NCI-H146 treated with DMSO at 0.1 percent for 48 hours (cell line): Measurements from ENCODE around the gene CAMK2B.

Experiments used
- DNase-seq: peaks from one replicate; lab custom pipeline; 2025; ENCODE audit not compliant: unreplicated experiment; lab: John Stamatoyannopoulos, UW

Gene CAMK2B

GRCh38 chr7:44258423-44258760, 67.0 kb downstream of the CAMK2B start:
- DNase-seq, result no peak

GRCh38 chr7:44257618-44258422, 67.6 kb downstream of the CAMK2B start:
- no peak for DNase-seq

- no peak for DNase-seq
Measured at GRCh38 chr7:44257213-44257612, 68.2 kb downstream of the CAMK2B start.

GRCh38 chr7:44256459-44256858, 68.9 kb downstream of the CAMK2B start:
- no peak for DNase-seq

GRCh38 chr7:44251881-44252280, 73.5 kb downstream of the CAMK2B start:
- no peak for DNase-seq

GRCh38 chr7:44251269-44251668, 74.1 kb downstream of the CAMK2B start:
- no peak for DNase-seq

GRCh38 chr7:44249639-44250234, 75.7 kb downstream of the CAMK2B start:
- DNase-seq, result no peak

GRCh38 chr7:44247868-44248651, 77.3 kb downstream of the CAMK2B start:
- no peak for DNase-seq

GRCh38 chr7:44246396-44247113, 78.8 kb downstream of the CAMK2B start:
- DNase-seq, result no peak

- no peak for DNase-seq
Measured at GRCh38 chr7:44244282-44244681, 81.1 kb downstream of the CAMK2B start.

GRCh38 chr7:44242091-44242490, 83.3 kb downstream of the CAMK2B start:
- no peak for DNase-seq

GRCh38 chr7:44240983-44241510, 84.3 kb downstream of the CAMK2B start:
- peak; percentile 6 for DNase-seq

- DNase-seq, result no peak
Measured at GRCh38 chr7:44240376-44240775, 85.0 kb downstream of the CAMK2B start.

- no peak for DNase-seq
Measured at GRCh38 chr7:44239361-44239760, 86.0 kb downstream of the CAMK2B start.

- DNase-seq, result no peak
Measured at GRCh38 chr7:44238116-44238695, 87.2 kb downstream of the CAMK2B start.

- DNase-seq, result no peak
Measured at GRCh38 chr7:44237696-44238095, 87.7 kb downstream of the CAMK2B start.

- no peak for DNase-seq
Measured at GRCh38 chr7:44236333-44236728, 89.1 kb downstream of the CAMK2B start.

GRCh38 chr7:44235582-44236332, 89.6 kb downstream of the CAMK2B start:
- peak; percentile 93 for DNase-seq

- DNase-seq, result no peak
Measured at GRCh38 chr7:44235066-44235465, 90.3 kb downstream of the CAMK2B start.
